Esophagus squamous epithelium (tissue), 4 donors: ENCODE results near the gene CBX4.

Experiments used
- POLR2A ChIP-seq, 4 donors: fragments of 450-650 bp; IDR thresholded peaks; one replicate each; pipeline ENCODE4 v1.6.1; 2017; ENCODE audit warnings: antibody characterized with exemption in 4 of 4, mild to moderate bottlenecking in 4 of 4, moderate library complexity in 3 of 4
- TF ChIP-seq, protein P1 (sequence below), 6 experiments: fragments of 450-650 bp in 4 of 6; fragments of 200-600 bp in 2 of 6; sonication (generic) in 2 of 6; IDR thresholded peaks; one replicate each; pipeline ENCODE4 v1.5.1; 2016 to 2019; ENCODE audit warnings: antibody characterized with exemption in 6 of 6, mild to moderate bottlenecking in 4 of 6, moderate library complexity in 4 of 6

DNA sequence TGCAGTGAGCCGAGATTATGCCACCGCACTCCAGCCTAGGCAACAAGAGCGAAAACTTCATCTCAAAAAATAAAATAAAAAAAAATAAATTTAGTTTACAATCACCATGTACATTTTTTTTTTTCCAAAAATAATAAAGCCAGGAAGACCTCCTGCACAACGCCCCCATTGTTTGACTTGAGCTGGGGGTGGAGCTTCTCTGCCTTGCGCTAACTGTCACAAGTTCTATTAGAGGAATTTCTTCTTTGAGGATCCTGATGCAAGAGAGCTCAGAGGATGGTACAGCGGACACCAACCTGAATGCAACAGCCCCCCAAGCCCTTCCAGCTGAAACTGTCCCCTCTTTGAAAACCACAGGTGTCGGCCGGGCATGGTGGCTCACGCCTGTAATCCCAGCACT is 24.9 kb upstream of the CBX4 start:
- TF ChIP-seq, protein P1, sequence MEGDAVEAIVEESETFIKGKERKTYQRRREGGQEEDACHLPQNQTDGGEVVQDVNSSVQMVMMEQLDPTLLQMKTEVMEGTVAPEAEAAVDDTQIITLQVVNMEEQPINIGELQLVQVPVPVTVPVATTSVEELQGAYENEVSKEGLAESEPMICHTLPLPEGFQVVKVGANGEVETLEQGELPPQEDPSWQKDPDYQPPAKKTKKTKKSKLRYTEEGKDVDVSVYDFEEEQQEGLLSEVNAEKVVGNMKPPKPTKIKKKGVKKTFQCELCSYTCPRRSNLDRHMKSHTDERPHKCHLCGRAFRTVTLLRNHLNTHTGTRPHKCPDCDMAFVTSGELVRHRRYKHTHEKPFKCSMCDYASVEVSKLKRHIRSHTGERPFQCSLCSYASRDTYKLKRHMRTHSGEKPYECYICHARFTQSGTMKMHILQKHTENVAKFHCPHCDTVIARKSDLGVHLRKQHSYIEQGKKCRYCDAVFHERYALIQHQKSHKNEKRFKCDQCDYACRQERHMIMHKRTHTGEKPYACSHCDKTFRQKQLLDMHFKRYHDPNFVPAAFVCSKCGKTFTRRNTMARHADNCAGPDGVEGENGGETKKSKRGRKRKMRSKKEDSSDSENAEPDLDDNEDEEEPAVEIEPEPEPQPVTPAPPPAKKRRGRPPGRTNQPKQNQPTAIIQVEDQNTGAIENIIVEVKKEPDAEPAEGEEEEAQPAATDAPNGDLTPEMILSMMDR (IDR thresholded peaks at IDR 0.05), result no peak
- no peak for TF ChIP-seq POLR2A (IDR thresholded peaks at IDR 0.05)
